ENCODE data around the gene CCDC102A. TPM values are rescaled to one million over a fixed set of nuclear protein-coding genes. Genes with fewer than 3 reads are reported as not detected.

Gene CCDC102A
- total and polyA plus RNA-seq, 9 of the 15 experiments (the other 6 are each of a cell fraction or from before 2014, with no cell fraction given), result 0.03 to 4.9 (median 1.4) TPM

DNA sequence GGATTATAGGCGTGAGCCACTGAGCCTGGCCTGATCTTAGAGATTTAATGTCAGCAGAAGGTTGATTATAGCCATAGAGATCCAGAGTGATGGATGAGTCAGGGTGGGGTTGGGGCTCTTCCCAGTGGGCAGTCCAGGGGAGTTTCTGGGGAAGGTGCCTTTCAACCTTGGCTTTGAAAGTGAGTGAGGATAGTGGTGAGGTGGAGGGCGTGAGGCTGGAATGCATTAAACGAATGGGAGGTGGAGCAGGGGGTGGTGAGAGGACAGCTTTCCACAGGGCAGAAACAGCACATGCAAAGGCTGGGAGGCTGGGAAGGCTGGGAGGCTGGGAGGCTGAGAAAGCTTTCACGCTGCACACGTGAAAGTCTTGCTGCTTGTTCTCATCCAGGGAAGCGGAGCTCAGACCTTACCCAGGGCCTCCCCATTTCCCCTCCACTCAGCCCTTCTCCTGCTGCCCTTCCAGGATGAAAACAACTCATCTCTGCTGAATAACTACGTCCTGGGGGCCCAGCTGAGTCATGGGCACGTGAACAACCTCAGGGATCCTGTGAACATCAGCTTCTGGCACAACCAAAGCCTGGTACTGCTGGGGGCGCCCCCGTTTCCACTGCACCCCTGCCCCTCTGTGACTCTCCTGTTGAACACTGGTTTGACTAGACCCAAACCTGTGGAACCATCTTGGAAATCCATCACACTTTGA is 28.4 kb upstream of the CCDC102A start:
- Histone ChIP-seq H3K4me2 (ENCODE audit: insufficient read depth, low read length) (no peak overlapping the region), H3K9ac (ENCODE audit: insufficient read depth in 1 of 2, low read depth in 2 of 2, low read length in 2 of 2) (no peak overlapping the region), H3K4me3 (no peak overlapping the region), H3K79me2 (ENCODE audit: control insufficient read depth, insufficient read depth, low read length) (no peaks in the 10 kb centered on the region), H3K27me3 (ENCODE audit: control insufficient read depth in 2 of 2, insufficient read depth in 2 of 2, low read length in 2 of 2) (peaks cover 10 to 50% of the 10 kb centered on the region in 2 experiments), H2AFZ (ENCODE audit: low read depth, low read length) (no peak overlapping the region), H3K4me1 (replicated peaks in 1 of 2; ENCODE audit: control insufficient read depth in 2 of 2, insufficient read depth in 2 of 2, low read length in 2 of 2) (peaks cover 0 to 13% of the 10 kb centered on the region in 2 experiments; a peak in 3 of 5 replicates), H3K9me3 (replicated peaks; ENCODE audit: control insufficient read depth, insufficient read depth, low read depth, low read length) (no peaks in the 10 kb centered on the region), H3K36me3 (ENCODE audit: control insufficient read depth, insufficient read depth, low read length) (no peaks in the 10 kb centered on the region), H3K9me1 (ENCODE audit: control insufficient read depth, insufficient read depth, low read length) (no peaks in the 10 kb centered on the region), H4K20me1 (replicated peaks; ENCODE audit: control insufficient read depth, insufficient read depth, low read length) (no peaks in the 10 kb centered on the region; the same call in 1 of the 2 replicates), H3K27ac (ENCODE audit: extremely low read depth, low read depth, low read length) (no peak overlapping the region)
- FAIRE-seq (no peak), ATAC-seq (no peak), DNase-seq (ENCODE audit: extremely low read depth in 1 of 4, low spot score in 3 of 4) (no peak)
- TF ChIP-seq, protein P1, sequence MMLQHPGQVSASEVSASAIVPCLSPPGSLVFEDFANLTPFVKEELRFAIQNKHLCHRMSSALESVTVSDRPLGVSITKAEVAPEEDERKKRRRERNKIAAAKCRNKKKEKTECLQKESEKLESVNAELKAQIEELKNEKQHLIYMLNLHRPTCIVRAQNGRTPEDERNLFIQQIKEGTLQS (IDR thresholded peaks at IDR 0.05), result peak; percentile 33; the same call in 1 of the 2 replicates
- TF ChIP-seq, protein P1 (CRISPR knock-in tag; conservative IDR thresholded peaks at IDR 0.05), result no peak
- TF ChIP-seq BHLHE40 (IDR thresholded peaks at IDR 0.05; ENCODE audit: low read length), result peak; percentile 83
- TF ChIP-seq, protein P2, sequence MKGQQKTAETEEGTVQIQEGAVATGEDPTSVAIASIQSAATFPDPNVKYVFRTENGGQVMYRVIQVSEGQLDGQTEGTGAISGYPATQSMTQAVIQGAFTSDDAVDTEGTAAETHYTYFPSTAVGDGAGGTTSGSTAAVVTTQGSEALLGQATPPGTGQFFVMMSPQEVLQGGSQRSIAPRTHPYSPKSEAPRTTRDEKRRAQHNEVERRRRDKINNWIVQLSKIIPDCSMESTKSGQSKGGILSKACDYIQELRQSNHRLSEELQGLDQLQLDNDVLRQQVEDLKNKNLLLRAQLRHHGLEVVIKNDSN (CRISPR knock-in tag; IDR thresholded peaks at IDR 0.05), result peak; percentile 27; the same call in 1 of the 2 replicates
- TF ChIP-seq FOSL1 (tag; conservative IDR thresholded peaks at IDR 0.05), result peak; percentile 66
- peak; percentile 21; the same call in 1 of the 2 replicates for TF ChIP-seq NFE2 (IDR thresholded peaks at IDR 0.05; ENCODE audit: low read depth)
- TF ChIP-seq, protein P3, sequence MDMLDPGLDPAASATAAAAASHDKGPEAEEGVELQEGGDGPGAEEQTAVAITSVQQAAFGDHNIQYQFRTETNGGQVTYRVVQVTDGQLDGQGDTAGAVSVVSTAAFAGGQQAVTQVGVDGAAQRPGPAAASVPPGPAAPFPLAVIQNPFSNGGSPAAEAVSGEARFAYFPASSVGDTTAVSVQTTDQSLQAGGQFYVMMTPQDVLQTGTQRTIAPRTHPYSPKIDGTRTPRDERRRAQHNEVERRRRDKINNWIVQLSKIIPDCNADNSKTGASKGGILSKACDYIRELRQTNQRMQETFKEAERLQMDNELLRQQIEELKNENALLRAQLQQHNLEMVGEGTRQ (CRISPR knock-in tag; IDR thresholded peaks at IDR 0.05), result 0 out of 2 replicates have a peak, but pooled peaks have one; percentile 23
- TF ChIP-seq ERF (CRISPR knock-in tag; IDR thresholded peaks at IDR 0.05), result 0 out of 2 replicates have a peak, but pooled peaks have one; percentile 29
- TF ChIP-seq HDAC2 (IDR thresholded peaks at IDR 0.05), result no peak
- no peak for TF ChIP-seq LCOR (CRISPR knock-in tag; IDR thresholded peaks at IDR 0.05)
- TF ChIP-seq JUND (IDR thresholded peaks at IDR 0.05; ENCODE audit: borderline replicate concordance, low read depth, low read length), result peak; percentile 32; the same call in 1 of the 2 replicates
- no peak for TF ChIP-seq JUND (tag; IDR thresholded peaks at IDR 0.05; ENCODE audit: borderline replicate concordance, low read depth, low read length)
- TF ChIP-seq JUN (IDR thresholded peaks at IDR 0.05; ENCODE audit: borderline replicate concordance, low read depth, low read length), result 0 out of 2 replicates have a peak, but pooled peaks have one; percentile 11
- no peak for TF ChIP-seq JUN (CRISPR knock-in tag; IDR thresholded peaks at IDR 0.05; ENCODE audit: borderline replicate concordance)
- POLR2A ChIA-PET, result interaction anchor here (0.6 kb wide), 1 partner anchor 34 kb away, joined by 3 read pairs; no protein-coding TSS in a partner anchor
- in situ Hi-C loops (cut with MboI), result no loop called here
- intact Hi-C loops (cut with micrococcal nuclease), result no loop called here
- CTCF ChIA-PET (ENCODE audit: low intra/inter-chr PET ratio), result no interaction called here
- under 1% methylated on average over 10 of the region's 10 CpGs for WGBS (ENCODE audit: insufficient coverage, low coverage, missing lambda C conversion rate)
- no TSS peak for BruUV-seq (replicated peaks)

All from K562 (cell line).